Measurements from ENCODE around the gene CLDN24.
"Not testable (repeated sequence)": the region's sequence is repeated elsewhere in the genome, so short reads cannot be mapped to it uniquely, and the experiment has no call there.

CLDN24 gene

DNA sequence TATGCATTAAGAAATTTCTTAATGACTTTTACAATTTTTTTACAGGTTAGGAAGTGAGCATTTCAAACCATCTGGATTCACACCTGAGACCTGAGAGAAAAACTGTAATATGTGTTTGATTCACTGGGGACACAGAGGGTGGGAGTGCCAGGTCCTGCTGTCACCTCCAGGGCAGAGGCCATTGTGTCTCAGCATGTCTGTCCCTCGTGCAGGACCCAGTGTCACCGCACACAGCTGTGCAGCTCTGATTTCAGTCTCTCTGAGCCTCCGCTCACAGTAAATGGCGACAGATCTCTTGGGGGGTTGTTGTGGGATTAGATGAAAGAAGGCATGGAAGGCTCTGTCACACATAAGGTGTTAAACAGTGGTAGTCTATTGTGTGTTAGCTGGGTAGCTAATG is 23.0 kb upstream of the CLDN24 start:
- no peak for DNase-seq

DNA sequence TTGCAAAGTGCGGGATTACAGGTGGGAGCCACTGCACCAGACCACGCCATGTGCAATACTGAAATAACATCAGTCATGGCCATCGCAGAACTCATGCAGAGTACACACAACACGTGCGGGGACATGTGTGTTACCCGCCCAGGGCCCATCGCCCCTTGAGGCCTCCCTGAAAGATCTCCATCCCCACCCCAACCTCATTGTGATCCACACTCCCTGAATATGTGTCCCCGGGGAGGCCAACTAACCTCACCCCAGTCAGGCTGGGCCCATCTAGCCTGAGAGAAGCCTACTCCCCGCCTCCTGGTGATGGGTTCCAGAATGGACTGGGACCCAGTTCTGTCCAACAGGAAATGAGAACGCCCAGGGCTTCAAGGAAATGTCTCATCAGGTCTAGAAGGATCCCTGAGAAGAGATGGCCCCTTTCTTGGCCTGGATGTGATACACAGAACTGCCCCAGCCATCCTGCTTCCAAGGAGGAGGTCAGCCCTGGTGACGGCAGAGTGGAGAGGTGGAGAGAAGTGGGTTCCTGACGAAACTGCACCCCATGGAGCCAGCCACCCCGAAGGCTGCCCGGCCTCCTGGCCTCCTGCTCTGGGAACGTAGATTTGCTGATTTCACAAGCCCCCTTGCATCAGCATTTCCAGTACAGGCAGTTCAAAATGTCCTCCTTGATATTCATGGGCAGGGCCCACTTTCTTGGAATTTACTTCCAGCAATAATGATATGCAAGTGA is 22.5 kb upstream of the CLDN24 start:
- DNase-seq: no peak

DNA sequence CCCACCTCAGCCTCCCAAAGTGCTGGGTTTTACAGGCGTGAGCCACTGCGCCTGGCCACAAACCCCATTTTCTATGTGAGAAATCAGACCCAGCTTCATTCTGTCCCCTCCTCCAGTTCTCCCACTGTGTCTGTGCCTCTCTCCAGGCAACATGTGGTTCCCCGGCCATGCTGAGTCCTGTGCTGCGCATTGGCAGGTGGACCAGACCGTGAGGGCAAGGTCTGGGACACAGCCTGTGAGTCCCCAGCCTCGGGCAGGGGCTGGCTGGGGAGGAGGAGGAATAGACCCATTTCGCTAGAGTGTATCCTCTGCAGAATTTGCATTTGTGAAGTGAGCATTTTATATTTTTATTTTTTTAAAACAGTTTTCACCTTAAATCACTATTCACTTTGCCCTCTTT is 21.5 kb upstream of the CLDN24 start:
- DNase-seq: no peak

DNA sequence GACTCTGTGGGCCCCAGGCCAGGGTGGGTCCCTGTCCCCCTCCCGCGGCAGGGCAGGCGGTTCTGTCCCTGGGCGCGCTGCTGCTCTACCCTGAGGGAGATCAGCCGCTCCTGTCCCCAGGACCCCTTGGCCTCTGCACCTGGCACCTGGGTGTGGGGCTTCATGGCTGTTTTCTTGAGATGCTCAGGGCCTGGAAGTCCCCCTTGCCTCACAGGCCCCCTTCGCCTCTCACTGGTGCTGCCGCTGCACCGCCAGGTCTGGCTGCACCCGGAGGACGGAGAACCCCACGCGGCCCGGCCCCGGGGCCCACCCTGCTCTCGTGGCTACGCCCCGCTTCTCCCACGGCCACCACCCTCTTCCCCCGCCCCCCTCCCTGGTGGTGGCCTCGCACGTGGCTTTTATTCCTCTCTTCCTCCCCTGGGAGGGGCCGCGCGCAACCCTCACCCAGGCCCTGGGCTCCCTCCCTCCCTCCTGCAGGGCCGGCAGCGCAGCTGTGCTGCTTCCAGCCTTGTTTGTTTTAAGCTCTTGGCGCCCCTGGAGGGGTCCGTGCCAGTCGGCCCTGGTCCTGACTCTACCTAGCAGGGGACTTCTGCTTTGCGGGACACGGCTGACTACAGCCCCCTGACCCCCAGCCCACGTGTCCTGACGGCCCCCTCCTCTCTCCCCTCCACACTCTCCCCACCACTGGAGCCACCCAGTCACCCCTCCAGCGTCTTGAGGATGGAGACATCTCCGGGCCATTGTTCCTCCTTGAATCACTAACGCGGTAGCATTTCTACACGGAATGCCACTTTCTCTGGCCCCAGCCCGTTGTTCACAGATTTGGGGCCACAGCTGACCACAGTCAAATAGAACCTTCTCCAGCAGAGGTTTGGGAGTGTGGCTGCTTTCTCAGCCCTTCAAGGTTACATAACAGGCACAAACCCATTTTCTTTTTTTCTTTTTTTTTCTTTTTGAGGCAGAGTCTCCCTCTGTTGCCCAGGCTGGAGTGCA is 20.6 kb upstream of the CLDN24 start:
- DNase-seq: peak in 1 of 2 experiments; percentile 32

DNA sequence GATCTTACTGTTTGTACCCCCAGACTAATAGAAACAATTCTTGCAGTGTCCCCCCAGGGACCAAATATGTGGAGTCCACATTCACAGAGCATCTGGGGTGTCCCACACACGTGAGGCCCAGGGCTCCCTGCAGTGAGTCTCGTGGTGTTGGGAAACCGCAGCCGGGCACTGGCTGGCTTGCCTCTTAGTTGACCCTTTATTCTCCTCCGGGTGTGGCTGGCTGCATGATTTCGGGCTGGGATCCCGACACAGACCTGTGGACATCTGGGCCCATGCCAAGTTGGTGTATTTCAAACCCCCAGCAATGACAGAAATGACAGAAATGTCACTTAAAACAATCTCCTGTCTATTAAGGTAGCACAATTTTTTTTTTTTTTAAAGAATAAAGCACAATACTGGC is 15.6 kb upstream of the CLDN24 start:
- DNase-seq: no peak

DNA sequence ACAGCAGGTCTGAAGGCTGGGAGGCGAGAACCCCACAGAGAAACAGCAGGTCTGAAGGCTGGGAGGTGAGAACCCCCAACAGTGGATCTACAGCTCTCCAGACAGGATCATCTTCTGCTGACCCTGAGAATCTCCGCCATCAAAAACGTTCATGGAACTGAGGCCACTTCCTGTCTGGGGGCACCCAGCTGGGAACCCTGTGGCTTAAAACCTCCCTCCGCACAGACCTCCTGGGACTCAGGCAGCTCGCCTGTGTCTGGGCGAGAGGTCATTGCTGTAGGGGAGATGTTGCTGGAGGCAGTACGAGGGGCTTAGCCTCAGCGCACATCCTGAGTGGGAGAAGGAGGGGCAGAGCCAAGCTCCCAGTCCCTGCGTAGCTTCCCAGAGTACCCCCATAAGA is 15.1 kb upstream of the CLDN24 start:
- no peak for DNase-seq

DNA sequence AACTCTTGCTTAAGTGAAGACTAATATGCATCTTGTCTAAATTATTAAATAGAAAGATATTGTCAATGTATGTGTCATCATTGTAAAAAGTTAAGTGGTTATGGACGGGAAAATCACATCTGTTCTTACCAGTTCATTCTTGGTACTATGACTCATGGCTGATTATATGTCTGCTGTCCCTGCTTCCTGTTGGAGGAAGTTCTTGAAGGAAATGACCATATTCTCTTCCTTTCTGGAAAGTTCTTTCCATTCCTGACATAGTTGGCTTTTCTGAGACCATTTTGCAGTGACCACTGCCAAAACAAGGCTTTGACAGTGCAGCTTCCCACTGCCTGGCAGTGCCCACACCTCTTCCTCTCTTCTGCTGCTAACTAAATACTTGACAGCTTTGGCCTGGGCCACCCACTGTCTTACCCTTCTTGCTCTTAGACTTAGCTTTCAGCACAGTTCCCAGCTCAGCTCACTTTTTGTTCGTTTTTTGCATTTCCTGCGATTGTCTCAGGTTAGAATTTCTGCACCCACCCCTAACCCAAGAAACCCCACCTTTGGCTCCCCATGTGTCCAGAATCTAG is 13.2 kb upstream of the CLDN24 start:
- DNase-seq: no peak

DNA sequence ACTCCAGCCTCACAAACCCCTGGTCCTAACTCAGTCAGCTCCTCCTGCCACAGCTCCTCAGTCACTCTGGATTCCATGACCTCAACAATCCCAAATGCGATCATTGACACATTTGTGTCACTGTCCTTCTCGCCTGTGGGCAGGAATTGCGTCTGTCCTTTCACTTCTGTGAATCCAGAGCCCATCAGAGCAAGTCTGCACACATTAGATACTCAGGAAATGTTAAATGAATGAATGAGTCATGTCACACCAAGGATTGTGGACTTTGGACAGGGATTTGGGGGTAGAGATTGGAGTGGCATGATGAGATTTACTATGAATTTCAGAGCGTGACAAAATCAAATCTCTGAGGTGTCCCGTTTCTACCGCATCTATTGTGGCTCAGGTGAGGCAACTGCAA is 11.8 kb upstream of the CLDN24 start:
- DNase-seq: no peak

DNA sequence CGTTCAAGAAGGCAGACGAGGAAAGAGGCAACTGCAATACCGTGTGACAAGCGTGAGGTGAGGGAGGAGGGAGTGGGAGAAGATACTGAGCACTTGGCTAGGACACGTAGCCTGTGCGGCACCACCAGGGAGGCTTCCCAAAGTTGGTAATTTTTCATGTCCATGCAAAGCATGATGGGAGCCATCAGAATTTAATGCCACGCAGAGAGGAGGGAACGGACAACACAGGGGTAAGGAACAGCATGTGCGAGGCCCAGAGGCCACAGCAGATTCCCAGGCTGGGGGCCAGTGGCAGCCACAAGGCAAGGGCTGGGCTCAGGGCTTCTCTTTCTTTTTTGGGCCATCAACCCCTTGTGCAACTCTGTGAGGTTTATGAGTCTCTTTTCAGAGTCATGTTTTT is 11.0 kb upstream of the CLDN24 start:
- DNase-seq: no peak

DNA sequence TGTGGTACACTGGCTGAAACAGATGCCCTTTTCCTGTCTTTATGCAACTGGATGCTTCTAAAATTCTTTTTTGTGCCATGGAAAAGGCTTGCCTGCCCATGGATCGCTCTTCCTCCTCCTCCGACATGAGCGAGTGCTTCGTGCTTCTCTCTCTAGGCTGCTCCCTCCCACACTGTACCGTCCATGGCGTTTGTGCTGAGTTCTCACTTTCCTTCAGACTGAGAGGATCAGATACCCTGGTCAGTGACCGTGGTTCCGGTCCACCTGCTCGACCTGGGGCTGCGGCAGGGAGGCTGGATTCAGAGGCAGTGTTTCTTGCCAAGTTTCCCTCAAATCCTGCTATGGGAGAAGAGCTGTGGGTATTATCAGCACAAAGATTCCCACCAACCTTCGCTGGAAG is 10.2 kb upstream of the CLDN24 start:
- DNase-seq: no peak

DNA sequence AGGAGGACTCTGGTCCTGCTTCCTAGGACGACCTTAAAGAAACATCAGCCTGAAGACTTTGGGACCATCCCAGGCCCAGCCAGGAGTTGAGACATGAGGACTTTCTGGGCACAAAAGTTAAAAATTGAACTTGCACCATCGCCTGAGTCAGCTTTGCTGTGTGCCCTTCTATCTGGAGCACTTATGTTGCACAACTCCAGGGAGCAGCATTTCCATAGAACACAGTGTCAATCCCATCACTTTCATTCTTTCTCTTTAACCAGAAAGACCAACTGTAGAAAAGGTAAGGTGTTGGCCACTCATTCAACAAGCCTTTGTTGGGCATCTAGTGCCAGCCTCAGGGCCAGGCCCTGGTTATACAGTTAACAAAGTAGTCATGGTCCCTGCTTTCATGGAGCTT is 8.6 kb upstream of the CLDN24 start:
- DNase-seq: no peak

DNA sequence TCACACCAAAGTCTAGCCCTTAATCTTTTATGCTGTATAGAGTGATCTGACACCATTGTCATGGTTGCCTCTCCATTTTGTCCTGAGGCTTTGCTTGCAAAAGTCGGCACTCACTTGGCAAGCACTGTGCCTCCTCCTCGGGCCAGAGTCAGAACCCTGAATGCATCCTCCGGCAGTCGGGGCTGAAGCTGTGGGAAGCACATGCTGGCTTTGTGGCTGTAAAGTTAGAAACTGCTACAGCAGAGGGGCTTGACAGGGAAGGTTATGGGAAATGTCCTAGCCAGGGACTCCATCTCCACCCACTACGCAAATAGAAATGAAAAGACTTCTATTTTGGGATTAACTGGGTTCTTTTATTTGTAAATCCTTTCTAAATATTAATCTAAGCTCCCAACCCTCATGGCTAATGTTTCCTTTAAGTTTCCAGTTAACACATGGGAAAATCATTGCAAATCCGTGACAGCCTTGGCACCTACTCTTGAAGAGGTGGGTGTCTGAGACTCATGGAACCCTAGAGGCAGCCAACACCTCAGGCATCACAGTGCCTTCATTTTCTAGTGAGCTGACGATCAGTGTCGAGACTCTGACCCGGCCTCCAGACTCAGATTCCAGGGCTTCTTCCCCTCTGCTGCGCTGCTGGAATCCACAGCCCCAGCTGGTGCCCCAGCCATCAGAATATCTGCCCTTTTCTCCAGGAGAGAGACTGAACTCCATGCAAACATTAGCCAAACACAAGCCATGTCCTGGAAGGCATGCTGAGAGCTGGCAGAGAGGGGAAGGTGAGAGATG is 7.9 kb upstream of the CLDN24 start:
- DNase-seq: no peak

DNA sequence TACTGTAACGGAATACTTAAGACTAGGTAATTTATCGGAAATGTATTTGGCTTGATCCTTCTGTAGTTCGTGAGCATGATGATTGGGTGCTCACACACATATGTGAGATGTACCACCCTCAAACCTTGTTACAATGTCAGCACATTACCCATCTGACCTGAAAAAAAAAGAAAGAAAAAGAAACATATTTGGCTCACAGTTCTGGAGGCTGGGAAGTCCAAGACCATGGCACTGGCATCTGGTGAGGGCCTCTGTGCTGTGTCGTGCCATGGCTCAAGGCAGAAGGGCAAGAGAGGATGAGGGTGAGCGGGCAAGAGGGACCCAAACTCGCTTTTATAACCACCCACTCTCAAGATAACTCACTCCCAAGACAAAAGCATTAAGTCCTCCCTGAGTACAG is 7.0 kb upstream of the CLDN24 start:
- DNase-seq: no peak

DNA sequence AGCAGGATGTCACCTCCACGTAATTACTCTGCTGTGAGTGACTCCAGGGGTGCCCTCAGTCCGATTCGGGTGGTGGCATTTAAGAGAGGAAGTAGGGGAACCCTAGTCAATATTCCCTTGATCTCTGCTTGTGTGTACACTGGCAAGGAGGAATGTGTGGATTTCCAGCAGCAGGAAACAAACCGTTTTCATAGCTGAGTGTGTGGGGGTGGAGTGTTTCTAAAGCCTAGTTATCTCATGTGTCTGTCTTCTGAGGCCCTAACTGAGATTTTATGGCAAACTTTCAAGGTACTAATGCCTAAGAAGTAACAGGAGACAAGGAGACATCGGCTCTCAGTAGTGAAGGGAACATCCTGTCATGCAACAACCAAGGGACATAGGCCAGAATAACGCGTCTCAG is 6.6 kb upstream of the CLDN24 start:
- no peak for DNase-seq

DNA sequence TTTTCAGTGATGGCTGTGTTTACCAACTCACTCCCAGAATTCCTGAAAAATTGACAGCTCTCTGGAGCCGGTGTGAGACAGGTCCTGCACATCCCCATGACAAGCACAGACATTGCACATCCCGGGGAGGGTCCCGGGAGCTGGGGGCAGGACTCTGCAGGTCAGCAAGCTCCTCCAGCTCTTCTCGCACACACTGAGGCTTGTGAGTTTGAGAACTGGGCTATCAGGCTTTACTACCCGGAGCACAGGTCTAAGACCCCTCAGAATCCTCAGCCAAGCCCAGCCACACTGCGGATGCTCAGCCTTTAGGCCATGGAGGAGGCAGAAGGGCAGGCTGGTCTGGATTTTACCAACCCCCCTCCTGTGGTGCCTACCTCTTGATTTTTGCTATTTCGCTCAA is 5.6 kb upstream of the CLDN24 start:
- DNase-seq: no peak

DNA sequence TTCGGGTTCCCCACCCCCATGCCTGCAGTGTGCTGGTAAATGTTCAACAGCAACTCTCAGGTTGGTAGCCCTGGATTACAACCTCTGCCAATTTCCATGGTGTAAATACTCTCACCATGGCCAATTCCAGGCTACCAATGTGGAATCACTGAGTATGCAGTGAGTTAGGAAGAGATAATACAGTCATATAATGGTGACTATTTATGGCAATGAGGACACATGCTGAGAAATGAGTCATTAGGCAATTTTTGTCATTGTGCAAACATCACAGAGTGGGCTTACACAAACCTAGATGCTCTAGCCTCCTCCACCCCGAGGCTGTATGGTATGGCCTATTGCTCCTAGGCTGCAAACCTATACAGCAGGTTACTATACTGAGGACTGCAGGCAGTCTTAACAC is 4.6 kb upstream of the CLDN24 start:
- no peak for DNase-seq

DNA sequence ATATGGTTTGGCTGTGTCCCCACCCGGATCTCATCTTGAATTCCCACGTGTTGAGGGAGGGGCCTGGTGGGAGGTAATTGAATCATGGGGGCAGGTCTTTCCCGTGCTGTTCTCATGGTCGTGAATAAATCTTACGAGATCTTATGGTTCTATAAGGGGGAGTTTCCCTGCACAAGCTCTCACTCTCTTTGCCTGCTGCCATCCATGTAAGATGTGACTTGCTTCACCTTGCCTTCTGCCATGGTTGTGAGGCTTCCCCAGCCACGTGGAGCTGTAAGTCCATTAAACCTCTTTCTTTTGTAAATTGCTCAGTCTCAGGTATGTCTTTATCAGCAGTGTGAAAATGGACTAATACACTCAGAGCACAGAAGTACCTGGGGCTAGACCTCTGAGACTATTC is 4.2 kb upstream of the CLDN24 start:
- not testable (repeated sequence) for DNase-seq

DNA sequence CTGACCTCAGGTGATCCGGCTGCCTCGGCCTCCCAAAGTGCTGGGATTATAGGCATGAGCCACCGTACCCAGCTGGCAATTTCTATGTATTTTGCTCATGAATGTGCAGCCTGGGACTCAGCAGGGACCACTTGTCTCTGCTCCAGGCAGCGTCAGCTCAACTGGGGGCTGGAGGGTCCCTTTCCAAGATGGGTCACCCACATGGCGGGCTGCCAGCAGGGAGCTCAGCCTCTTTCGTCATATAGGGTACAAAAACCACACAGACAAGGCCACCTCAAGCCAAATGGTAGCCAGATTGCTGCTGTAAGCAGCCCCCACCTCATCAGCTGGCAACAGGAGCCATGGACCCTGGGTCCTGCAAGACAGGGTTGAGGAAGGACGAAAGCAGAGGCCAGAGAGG is 2.4 kb upstream of the CLDN24 start:
- DNase-seq: no peak

DNA sequence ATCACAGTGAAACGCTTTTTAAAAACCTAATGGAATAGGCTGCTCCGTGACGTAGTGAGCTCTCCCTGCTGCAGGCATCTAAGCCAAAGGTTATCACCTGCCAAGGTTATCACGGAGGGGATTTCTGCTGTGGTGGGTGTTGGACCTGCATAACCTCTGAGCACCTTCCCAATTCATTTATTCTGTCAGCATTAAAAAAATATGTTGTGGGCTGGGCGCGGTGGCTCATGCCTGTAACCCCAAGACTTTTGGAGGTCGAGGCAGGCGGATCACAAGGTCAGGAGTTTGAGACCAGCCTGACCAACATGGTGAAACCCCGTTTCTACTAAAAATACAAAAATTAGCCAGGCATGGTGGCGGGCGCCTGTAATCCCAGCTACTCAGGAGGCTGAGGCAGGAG is 1.8 kb upstream of the CLDN24 start:
- DNase-seq: not testable (repeated sequence)

DNA sequence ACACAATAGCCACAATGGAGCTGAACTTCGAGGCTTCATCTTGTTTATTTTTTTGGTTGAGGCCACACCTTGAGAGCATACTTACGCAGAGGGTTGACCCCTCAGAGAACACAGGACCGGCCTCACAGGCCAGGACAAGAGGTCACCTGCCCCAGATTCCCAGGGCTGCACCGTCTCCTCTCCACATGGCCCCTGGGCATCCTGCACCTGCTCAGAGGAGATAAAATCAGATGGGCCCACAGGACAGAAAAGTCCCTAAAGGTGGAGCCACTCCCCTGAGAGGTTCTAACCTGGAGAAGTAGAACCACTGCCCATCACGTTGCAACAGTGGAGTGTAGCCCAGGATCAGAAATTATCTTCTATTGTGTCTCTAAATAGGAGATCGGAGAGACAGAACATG is 1.1 kb upstream of the CLDN24 start:
- no peak for DNase-seq

DNA sequence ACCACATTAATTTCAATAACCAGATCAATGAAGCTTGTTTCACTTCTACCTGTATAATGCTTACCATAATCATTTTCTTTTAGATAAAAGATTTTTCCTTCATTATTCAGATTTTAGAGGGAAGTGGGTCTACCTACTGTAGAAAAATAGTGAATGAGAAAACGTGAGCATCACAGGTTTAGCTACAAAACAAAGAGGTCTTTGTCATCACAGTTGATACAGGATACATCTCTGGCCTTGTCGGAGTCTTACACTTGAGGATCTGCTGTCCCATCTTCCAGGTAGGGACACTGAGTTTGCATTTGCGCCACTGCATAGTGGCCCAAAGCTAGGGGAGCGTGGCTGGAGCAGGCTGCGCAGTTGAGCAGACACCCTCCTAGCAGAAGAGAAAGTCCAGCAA is 710 bp downstream of the CLDN24 start:
- DNase-seq: no peak

DNA sequence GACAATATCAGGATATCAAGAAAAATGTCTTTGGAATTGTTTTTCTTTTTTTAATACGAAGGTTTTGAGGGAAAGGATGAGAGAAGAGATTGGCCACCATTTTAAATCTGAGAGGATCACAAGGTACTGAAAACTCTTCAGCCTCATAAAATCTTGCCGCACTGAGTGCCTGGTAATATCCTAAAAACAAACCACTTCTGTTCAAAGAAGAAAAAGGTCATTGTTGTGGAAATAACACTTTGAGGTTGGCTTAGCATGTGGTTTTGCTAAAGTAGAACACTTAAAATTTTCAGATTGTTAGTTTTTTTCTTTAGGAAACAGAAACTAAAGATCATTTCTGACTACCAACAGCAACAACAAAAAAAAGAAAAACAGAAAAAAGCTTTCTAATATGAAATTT is 1.1 kb downstream of the CLDN24 start:
- DNase-seq: no peak
